RWPE1 (cell line): ENCODE results near the gene TLR6.

Experiments used
- CTCF ChIA-PET: fragments of 350-600 bp; sonication (Branson Sonifier 250); formaldehyde crosslinking; extraction: SDS; loops from one replicate; lab custom pipeline; 2021; lab: Yijun Ruan, JAX
- POLR2A ChIA-PET: fragments of 400-600 bp; formaldehyde crosslinking; extraction: SDS; loops from one replicate; lab custom pipeline; 2020; ENCODE audit warnings: antibody characterized with exemption; ENCODE audit not compliant: low non-redundant PET; lab: Yijun Ruan, JAX
- DNase-seq: peaks from one replicate; pipeline ENCODE4 v3.0.0; 2012; ENCODE audit warnings: low spot score
- H3K27ac ChIP-seq: fragments of 450-650 bp; 2 replicates; pipeline ENCODE4 v1.5.1; 2017
- TF ChIP-seq, protein P1 (sequence below): fragments of 450-650 bp; conservative IDR thresholded peaks from 2 replicates; pipeline ENCODE4 v1.5.1; 2017; ENCODE audit warnings: low read depth, mild to moderate bottlenecking

The TLR6 gene

DNA sequence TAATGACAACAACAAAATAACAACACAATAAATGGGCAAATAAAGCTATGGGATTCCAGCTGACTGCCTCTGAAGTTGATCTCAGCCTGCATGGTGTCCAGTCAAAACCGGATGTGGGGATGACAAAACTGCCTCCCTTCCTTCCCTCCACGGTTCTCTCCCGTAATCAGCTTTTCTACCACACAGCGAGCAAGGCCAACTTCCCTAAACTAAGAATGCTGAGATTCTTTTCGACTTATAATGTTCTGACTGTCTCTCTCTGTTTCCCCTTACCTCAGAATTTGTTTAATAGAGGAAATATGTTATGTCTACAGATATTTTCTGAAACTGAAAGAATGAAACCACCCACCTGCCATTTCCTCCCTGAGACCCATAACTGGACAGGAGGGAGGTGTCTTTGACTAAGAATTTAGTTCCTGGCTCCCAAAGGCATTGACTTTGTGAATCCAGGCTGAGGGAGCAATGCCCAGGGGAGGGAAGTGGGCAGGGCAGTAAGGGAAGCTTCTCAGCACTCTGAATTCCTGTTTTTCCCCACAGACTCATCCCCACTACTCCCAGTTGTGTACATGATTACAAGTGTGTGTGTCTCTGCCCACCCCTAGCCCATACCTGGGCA lies 51.0 kb downstream of the TLR6 start:
- no peak for DNase-seq
- ChIA-PET POLR2A (no interaction called here), CTCF (interaction anchor here (0.6 to 0.7 kb wide), 3 partner anchors 10 to 97 kb away, joined by 3 to 4 read pairs (median 3); no protein-coding TSS in a partner anchor)
- no peak overlapping the region for H3K27ac ChIP-seq
- TF ChIP-seq, protein P1, sequence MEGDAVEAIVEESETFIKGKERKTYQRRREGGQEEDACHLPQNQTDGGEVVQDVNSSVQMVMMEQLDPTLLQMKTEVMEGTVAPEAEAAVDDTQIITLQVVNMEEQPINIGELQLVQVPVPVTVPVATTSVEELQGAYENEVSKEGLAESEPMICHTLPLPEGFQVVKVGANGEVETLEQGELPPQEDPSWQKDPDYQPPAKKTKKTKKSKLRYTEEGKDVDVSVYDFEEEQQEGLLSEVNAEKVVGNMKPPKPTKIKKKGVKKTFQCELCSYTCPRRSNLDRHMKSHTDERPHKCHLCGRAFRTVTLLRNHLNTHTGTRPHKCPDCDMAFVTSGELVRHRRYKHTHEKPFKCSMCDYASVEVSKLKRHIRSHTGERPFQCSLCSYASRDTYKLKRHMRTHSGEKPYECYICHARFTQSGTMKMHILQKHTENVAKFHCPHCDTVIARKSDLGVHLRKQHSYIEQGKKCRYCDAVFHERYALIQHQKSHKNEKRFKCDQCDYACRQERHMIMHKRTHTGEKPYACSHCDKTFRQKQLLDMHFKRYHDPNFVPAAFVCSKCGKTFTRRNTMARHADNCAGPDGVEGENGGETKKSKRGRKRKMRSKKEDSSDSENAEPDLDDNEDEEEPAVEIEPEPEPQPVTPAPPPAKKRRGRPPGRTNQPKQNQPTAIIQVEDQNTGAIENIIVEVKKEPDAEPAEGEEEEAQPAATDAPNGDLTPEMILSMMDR, result no peak

DNA sequence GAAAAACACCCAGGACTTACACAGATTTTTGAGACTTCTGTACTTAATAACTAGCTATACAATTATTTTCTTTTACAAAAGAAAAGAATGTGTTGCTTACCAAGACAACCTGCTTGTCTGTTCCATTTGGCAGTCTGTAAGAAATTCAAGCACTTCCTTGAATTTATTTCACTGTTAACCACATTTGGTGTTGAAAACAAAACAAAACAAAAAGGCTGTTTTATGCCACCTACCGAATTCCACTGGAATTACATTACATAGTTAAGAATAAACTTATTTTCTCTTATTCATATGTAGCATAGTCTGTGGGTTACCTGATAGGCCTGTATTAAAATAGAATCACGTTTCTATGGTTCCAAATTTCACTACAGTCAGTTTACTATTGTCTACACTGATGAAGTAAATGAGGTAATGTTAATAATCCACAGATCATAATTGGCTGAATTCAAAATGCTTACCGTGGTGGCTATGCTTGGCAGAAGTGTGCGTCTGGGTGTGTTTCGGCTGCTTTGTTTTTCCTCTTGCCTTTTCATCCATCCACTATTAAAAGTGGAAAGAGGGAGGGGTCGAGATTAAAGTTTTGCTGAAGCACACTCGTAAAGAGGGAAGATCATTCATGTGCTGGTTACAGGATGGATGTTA lies 51.8 kb downstream of the TLR6 start, which contains the start of gene TLR1:
Gene TLR1 (minus strand): TSS at position 138 of the 642 bp plus-strand sequence. CDS start 5,960 bp downstream, outside the sequence.
- POLR2A ChIA-PET, result no interaction called here
- TF ChIP-seq, protein P1, result peak; percentile 66
- CTCF ChIA-PET, result interaction anchor here (0.6 to 1.0 kb wide), 5 partner anchors 10 to 624 kb away, joined by 3 to 4 read pairs (median 4); no protein-coding TSS in a partner anchor
- H3K27ac ChIP-seq, result no peak within 1 kb of the TSS
- peak; percentile 15 for DNase-seq

DNA sequence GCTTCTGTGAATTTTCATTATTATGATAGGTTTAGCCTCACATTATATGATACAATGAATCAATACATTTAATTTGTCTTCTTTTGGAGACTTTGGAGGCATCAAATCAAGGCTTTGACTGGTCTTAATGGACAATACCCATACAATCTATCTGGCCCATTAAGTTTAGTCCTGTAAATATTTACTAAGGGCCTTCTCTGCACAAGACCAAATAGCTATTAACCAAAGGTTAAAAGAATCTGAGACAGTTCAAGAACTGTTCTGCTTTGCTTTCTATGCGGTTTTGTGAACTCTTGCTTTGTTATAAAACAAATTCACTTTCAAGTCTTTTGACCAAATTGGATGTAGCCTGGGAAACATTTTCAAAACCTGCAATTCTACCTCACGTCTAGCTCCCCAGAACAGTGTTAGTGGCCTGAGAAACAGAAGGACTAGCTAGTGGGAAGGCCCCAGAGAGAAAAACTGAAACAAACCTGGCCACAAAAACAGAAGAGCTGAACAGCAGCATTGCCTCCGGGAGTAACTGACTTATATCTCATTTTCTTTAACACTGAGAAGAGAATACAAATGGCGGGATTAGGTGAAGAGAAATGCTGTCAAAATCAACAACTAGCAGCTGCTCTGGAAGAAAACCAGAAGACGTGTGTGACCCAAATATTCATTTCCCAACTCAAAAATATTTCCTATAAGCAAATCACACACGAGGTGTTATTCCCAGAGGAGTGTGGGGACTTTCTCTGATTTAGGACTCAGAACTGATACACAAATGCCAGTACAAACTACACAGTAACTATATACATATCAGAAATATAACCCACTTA lies 52.6 kb downstream of the TLR6 start:
- no peak overlapping the region for H3K27ac ChIP-seq
- ChIA-PET POLR2A (no interaction called here), CTCF (interaction anchor here (0.6 to 1.0 kb wide), 5 partner anchors 11 to 624 kb away, joined by 3 to 4 read pairs (median 3); no protein-coding TSS in a partner anchor)
- TF ChIP-seq, protein P1, result no peak
- no peak for DNase-seq

DNA sequence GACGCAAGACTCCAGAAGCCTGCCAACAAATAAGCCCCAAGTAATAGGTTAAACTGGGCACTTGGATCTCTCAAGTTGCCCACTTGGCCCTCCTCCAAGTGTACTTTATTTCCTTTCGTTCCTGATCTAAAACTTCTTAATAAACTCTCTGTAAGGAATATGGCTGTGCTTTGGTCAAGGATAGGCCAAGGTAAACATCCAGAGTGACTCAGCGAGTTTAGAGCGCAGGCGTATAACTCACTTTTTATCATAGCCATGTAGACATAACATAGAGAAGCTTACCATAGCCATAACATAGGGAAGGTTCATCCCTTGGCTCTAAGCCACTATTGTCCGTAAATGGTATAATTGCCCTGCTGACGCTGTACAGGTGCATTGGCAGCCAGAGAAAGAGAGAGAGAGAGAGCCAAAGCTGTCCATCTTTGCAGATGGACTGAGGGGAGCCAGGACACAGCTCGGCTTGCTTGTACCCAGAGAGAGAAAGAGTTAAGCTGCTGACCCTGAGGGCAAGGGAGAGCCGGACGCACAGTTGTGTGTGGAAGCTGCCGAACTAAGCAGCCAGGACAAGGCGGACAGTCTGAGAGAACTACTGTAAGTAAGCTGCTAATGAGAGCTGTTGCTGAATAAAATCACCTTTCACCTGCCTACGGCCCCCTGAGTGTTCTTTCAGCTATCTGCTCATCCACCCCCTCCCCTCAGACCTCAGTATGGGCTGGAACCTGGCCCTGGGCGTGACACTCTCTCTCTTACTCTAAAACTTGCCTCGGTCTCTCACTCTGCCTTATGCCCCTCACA lies 53.9 kb downstream of the TLR6 start:
- ChIA-PET POLR2A (no interaction called here), CTCF (interaction anchor here (0.9 kb wide), 1 partner anchor 97 kb away, joined by 3 read pairs; no protein-coding TSS in a partner anchor)
- no peak overlapping the region for H3K27ac ChIP-seq
- TF ChIP-seq, protein P1, result no peak
- no peak for DNase-seq

DNA sequence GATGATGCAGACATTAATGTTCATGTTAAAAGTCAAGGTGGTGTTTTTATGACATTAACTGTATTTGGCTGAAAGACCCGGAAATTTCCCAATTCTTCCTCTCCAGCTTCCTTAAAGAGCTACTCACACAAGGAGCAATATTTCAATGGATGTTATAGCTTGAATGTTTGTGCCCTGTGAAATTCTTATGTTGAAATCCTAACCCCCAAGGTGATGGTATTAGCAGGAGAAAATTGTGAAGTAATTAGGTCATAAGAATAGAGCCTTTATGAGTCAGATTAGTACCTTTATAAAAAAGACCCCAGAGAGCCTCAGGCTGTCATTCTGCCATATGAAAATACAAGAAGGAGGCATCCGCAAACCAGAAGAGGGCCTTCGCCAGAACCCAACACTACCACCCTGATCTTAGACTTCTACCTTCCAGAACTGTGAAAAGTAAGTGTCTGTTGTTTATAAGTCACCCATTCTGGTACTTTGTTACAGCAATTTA lies 55.6 kb downstream of the TLR6 start:
- ChIA-PET POLR2A (no interaction called here), CTCF (no interaction called here)
- H3K27ac ChIP-seq, result no peak overlapping the region
- no peak for DNase-seq
- TF ChIP-seq, protein P1, result no peak
